T follicular helper cell (primary cell): ENCODE data around the gene MAP2K5.
"Not testable (repeated sequence)": the region's sequence is repeated elsewhere in the genome, so short reads cannot be mapped to it uniquely, and the experiment has no call there.

Experiments used
- DNase-seq: peaks from one replicate; pipeline ENCODE4 v3.0.0-alpha.2; 2020; ENCODE audit warnings: low read depth

Gene MAP2K5

DNA sequence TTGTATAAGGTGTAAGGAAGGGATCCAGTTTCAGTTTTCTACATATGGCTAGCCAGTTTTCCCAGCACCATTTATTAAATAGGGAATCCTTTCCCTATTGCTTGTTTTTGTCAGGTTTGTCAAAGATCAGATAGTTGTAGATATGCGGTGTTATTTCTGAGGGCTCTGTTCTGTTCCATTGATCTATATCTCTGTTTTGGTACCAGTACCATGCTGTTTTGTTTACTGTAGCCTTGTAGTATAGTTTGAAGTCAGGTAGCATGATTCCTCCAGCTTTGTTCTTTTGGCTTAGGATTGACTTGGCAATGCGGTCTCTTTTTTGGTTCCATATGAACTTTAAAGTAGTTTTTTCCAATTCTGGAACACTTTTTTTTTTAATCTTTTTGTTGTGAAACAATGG, 130.3 kb downstream of the MAP2K5 start:
- not testable (repeated sequence) for DNase-seq

DNA sequence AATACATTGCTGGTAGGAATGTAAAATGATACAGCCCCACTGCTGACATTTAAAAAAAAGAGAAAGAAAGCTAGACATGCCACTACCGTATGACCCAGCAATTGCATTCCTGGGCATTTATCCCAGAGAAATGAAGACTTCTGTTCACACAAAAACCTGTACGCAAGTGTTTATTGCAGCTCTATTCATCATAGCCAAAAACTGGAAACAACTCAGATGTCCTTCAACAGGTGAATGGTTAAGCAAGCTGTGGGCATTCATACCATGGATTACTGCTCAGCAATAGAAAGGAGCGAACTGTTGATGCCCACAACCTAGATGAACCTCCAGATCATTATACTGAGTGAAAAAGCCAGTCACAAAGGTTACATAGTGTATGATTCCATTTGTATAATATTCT, 132.5 kb downstream of the MAP2K5 start:
- DNase-seq, result no peak

- DNase-seq, result no peak
These were observed 135.6 kb downstream of the MAP2K5 start for GRCh38 chr15:67678089-67678488.

GRCh38 chr15:67678993-67679392, 136.5 kb downstream of the MAP2K5 start:
- no peak for DNase-seq

DNA sequence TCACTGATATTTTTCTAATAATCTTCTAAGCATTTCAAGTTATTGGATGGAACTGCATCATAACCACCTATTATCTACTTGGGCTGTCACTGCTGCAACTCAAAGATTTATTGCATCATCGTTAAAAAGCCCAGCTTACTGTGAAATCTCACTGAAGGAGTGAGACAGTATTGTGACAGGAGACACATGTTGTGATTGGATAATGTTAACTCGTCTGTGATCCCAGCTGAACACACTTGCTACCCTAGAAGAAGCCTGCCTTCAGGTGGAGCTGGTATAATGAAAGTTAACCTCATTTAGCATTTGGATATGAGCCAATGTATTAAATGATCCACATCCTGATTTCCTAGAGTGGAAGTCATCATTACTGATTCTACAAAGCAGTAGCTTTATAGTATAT, 138.1 kb downstream of the MAP2K5 start:
- no peak for DNase-seq

DNA sequence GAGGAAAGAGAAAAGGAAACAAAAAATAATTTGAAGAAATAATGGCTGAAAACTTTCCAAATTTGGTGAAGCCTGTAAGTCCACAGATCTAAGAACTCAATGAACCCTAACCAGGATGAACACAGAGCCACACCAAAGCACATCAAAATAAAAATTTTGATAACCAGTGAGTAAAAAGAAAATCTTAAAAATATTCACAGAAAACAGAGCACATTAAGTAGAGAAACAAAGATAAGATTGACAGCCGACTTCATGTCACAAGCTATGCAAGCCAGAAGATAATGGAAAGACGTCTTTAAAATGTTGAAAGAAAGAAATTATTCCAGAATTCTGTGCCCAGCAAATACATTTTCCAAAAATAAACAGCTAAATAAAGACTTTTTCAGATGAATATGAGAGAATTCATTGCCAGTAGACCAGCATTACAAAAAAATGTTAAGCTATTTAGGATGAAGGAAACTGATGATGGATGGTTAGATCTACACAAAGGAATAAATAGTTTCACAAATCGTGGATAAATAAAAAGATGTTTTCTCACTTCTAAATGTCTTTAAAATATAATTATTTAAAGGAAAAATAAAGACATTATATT, 142.6 kb downstream of the MAP2K5 start:
- no peak for DNase-seq

DNA sequence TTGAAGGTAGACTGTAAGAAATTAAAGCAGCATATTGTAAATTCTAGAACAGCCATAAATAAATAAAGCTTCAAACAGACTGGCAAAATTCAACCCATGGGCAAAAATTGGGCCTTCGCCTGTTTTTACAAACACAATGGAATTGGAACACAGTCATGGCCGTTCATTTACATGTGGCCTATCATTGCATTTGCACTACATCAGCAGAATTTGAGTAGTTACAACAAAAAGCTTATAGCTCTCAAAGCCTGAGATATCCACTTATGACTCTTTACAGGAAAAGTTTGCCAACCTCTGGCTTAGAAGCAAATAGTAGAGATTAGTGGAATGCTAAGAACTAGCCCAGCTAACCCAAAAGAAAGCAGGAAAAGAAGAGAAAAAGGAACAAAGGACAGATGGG, 143.2 kb downstream of the MAP2K5 start:
- no peak for DNase-seq

DNA sequence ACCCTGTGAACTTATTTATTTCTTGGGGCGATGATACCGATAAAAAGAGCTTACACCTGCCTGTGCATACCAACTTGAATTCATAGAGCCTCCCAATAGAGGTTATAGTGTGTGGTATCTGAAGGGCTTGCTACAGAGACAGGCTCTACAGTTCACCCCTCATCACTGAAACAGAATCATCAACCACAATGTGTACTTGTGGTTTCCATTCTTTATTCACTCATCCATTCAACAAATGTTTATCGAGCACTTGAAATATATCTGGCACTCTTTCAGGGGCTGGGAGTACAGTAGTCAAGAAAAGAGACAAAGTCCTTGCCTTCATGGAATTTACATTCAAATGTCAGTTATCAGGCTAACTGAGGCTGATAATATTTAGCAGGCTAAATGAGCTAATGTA, 148.4 kb downstream of the MAP2K5 start:
- DNase-seq, result no peak

DNA sequence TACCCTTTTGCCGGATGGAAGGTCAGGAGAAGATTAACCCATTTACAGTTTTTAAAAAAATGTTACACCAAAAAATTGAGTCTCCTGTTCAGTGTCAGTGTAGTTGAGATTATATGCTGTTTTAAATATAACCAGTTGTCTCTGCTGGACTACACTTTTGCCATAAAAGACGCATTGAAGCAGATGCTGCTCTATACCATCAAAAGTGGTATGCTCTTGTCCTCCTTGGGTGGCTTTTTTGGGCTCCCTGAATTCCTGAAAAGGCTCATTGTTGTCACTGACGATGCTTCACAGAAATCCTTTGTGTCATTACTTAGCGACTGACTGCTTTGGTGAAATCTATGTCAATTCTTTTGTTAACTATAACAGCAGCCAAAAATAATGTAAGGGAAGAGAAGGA, 148.9 kb downstream of the MAP2K5 start:
- no peak for DNase-seq

DNA sequence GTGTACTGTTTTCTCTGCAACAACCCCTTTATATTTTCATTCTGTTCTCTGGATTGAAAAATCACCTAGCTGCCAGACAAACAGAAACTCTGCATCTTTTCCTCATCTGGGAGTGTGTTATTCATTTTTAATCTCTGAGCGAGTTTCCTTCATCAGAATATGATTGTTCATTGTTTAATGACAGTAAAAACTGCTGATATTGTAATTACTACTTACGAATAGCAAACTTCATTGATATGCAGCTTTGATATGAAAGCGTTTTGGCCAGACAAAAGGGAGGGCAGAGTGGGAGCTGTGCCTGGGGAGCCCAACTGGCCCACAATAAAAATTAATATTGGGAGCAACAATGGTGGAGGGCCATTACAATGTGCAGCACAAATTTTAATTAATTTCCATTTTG, 150.1 kb downstream of the MAP2K5 start:
- DNase-seq, result no peak

GRCh38 chr15:67696087-67696486, 153.6 kb downstream of the MAP2K5 start:
- DNase-seq, result no peak

DNA sequence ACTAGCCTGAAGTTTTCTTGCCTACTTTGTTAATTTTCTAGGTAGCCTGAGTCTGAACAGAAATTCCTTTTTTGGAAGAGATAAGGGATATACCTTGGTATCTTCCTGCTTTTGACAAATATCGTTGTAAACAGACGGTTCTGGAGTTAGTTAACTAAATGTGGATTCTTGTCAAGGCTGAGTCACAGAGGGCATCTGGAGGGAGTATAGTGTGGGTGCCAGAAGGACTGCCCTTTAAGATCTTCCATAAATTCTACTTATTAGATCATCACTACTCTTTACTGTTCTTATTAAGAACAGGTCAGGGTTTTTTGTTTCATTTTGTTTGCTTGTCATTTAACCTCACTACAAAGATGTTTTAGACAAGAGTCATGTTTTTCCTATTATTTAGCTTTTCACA, 157.5 kb downstream of the MAP2K5 start:
- DNase-seq, result no peak

GRCh38 chr15:67701669-67702068, 159.2 kb downstream of the MAP2K5 start:
- DNase-seq, result no peak

DNA sequence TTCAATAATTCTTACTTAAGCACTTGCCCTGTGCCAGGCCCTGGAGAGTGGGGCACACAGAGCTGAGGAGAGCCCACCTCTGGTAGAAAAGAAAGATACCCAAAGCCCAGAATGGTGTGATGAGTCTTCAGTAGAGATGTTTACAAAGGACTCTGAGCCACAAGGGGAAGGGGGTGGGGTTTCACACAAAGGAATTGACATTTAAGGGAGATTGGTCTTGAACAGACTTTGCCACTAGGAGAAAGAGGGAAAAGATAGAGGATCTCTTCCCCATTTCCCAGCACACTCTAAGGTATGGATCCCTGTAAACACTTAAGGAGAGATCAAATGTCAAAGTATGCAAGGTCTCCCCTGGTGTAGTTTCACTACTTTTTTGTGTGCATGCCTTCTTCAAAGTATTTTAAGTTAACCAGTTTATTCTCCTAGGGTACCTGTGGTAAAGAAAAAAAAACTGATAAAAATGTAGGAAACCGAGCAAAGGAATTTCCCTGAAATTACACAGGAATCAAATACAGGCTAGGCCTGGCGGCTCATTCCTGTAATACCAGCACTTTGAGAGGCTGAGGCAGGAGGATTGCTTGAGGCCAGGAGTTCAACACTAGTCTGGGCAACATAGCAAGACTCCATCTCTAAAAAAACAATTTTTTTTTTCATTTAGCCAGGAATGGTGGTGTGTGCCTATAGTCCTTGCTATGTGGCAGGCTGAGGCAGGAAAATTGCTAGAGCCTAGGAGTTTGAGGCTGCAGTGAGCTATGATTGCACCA, 165.2 kb downstream of the MAP2K5 start:
- DNase-seq, result no peak

DNA sequence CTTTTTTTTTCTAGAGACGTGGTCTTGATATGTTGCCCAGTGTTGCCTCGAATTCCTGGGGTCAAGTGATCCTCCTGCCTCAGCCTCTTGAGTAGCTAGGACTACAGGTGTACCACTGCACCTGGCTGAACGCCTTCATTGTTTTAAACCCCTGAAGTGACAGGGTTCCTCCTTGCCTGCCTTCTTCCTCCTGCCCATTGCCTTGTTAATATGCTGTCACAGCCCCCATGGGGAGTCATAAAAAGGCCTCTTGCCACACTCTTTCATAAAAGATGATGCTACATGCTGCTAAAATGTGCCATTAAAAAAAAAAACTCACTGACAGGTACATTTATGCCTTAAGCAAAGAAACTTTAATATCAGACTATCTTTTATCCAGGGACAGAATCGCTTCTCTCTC, 166.0 kb downstream of the MAP2K5 start:
- no peak for DNase-seq

DNA sequence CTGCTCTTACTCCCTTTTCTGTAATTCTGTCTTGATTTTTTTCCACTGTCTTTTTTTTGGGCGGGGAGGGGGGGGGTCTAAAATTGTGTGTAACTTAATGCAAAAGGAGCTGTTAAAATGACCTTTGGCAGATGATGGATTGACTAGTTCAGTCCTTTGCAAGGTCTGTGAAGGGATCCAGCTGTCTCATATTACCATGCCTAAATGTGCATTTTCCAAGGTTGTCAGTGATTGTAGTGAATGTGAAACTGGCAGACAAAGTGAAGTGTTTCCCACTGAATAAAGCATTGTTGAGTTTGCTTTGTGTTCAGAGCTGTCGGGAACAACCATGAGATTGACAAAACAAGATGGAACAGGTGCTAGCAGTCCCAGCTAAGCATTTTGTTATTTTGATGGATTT, 172.7 kb downstream of the MAP2K5 start:
- DNase-seq, result no peak

GRCh38 chr15:67716171-67716570, 173.7 kb downstream of the MAP2K5 start:
- DNase-seq, result no peak

DNA sequence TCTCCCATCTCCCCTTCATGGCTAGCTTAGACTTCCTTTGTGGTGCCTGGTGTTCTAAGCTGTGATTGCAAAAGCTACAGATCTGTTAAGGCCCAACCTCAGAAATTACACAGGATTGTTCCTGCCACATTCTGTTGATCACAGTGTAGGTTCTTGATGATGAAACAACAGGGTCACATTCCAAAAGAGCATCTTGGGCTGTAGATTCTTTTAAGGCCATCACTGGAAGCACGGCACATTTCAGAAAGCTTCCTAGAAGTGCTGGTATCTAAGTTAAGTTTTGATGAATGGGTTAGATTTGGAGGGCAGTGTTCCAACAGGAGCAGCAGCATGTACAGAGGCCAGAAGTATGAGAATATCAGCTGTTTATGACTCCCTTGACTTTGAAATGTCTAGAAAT, 175.3 kb downstream of the MAP2K5 start:
- no peak for DNase-seq

DNA sequence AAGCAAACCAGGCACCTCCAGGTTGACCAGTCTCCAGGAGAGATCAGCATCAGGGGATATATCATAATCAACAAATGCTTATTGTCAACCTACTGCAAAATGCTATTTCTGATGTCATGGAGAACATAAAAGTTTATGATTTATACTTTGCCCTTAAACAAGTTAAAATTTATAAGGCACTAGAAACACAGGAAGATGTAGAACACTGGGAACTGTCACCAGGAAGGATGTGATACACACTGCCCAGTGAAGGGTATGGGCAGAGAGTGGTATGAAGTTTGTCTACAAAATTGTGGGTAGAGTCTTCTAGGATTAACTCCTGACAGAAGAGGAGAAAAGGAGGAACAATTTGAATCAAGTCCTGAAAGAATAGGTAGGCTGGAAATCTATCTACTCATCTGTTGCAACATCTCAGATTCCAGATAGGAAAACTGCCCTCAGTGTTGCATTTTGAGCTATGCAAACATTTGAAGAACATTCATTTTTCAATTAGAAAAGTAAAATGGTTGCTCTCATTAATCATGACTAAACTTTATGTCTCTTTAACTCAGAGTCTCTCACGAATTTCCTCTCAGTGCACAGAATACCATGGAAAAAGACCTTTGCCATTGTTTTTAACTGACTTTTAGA, 176.9 kb downstream of the MAP2K5 start:
- no peak for DNase-seq

DNA sequence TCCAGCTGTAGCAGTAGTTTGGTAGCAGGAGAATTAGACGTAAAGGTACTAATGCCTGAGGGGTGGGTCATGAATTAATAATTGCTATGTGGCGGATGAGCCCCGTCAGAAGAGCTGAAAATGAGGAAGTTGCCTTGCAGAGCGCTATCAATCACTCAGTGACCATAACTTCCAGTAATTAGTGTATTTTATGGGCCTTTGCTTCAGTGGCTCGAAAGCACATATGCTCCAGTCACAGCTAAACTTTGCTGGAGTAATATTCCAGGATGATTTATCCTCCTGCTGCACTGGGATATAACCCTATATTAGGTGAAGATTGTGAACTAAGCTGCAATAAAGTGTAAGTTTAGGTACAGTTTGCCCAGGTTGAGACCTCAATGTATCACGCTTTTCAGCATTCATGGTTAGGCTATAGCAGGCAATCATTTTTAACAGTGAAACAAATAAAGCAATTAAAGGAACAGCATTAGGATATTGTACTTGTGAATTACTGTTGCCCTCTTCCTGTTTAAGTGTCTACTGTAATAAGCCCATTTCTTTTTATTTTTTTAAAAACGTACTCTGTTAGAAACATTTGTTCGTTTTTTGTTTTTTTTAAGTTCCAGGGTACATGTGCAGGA, 178.2 kb downstream of the MAP2K5 start:
- DNase-seq, result no peak

- DNase-seq, result no peak
These were observed 179.7 kb downstream of the MAP2K5 start for GRCh38 chr15:67722030-67722817.
